Neural progenitor cell (in vitro differentiated cells): ENCODE measurements around the gene NT5C3A. TPM values are rescaled to one million over a fixed set of nuclear protein-coding genes. Genes with fewer than 3 reads are reported as not detected.
"Not testable (repeated sequence)": the region's sequence is repeated elsewhere in the genome, so short reads cannot be mapped to it uniquely, and the experiment has no call there.

Source experiments
- DNase-seq: peaks from one replicate; pipeline ENCODE4 v3.0.0-alpha.2; 2016; ENCODE audit warnings: low spot score
- H2AFZ ChIP-seq: fragments of 200-600 bp; sonication (generic); replicated peaks from 2 replicates; pipeline ENCODE4 v1.6.1; 2016; ENCODE audit warnings: antibody characterized with exemption
- H3F3A ChIP-seq: fragments of 200-600 bp; sonication (generic); 2 replicates; pipeline ENCODE4 v1.6.1; 2016; ENCODE audit warnings: antibody characterized with exemption, low read depth
- H3K27ac ChIP-seq: fragments of 200-600 bp; sonication (generic); 2 replicates; pipeline ENCODE4 v1.5.1; 2016; ENCODE audit warnings: mild to moderate bottlenecking
- H3K27me3 ChIP-seq: fragments of 200-600 bp; sonication (generic); 2 replicates; pipeline ENCODE4 v1.6.1; 2016; ENCODE audit warnings: mild to moderate bottlenecking, moderate library complexity
- H3K36me3 ChIP-seq: fragments of 200-600 bp; sonication (generic); 2 replicates; pipeline ENCODE4 v1.5.1; 2016
- H3K4me1 ChIP-seq: fragments of 200-600 bp; sonication (generic); 2 replicates; pipeline ENCODE4 v1.6.1; 2016; ENCODE audit warnings: mixed run types
- H3K4me2 ChIP-seq: fragments of 200-600 bp; sonication (generic); 2 replicates; pipeline ENCODE4 v1.6.1; 2016
- H3K4me3 ChIP-seq: fragments of 200-600 bp; sonication (generic); 2 replicates; pipeline ENCODE4 v1.5.1; 2016
- H3K79me2 ChIP-seq: fragments of 200-600 bp; sonication (generic); 2 replicates; pipeline ENCODE4 v1.6.1; 2016; ENCODE audit warnings: low read depth
- H3K9ac ChIP-seq: fragments of 200-600 bp; sonication (generic); 2 replicates; pipeline ENCODE4 v1.6.1; 2016
- H3K9me3 ChIP-seq: fragments of 200-600 bp; sonication (generic); 2 replicates; pipeline ENCODE4 v1.5.1; 2016; ENCODE audit warnings: low read depth
- H4K20me1 ChIP-seq: fragments of 200-600 bp; sonication (generic); 2 replicates; pipeline ENCODE4 v1.6.1; 2016; ENCODE audit warnings: low read depth
- H3K27ac Mint-ChIP-seq: 3 replicates; pipeline ENCODE4 v1.8.0; 2021; ENCODE audit warnings: mixed read lengths
- H3K27me3 Mint-ChIP-seq: 2 replicates; pipeline ENCODE4 v1.8.0; 2022; ENCODE audit warnings: low read depth, mild to moderate bottlenecking, inconsistent platforms, moderate library complexity, mixed read lengths; ENCODE audit not compliant: insufficient read depth
- H3K36me3 Mint-ChIP-seq: 3 replicates; pipeline ENCODE4 v1.8.0; 2021; ENCODE audit warnings: mixed read lengths
- H3K4me1 Mint-ChIP-seq: 3 replicates; pipeline ENCODE4 v1.8.0; 2021; ENCODE audit warnings: mixed read lengths
- H3K4me3 Mint-ChIP-seq: 3 replicates; pipeline ENCODE4 v1.8.0; 2021; ENCODE audit warnings: mild to moderate bottlenecking, moderate library complexity, mixed read lengths
- H3K9me3 Mint-ChIP-seq: 3 replicates; pipeline ENCODE4 v1.8.0; 2020; ENCODE audit warnings: mixed read lengths
- CTCF ChIP-seq: fragments of 200-600 bp; sonication (generic); IDR thresholded peaks from 2 replicates; pipeline ENCODE4 v1.5.1; 2017; ENCODE audit warnings: antibody characterized with exemption, mild to moderate bottlenecking
- EZH2 ChIP-seq: fragments of 200-600 bp; sonication (generic); IDR thresholded peaks from 2 replicates; pipeline ENCODE4 v1.6.1; 2017; ENCODE audit warnings: antibody characterized with exemption, mild to moderate bottlenecking, moderate library complexity
- EZH2phosphoT487 ChIP-seq: fragments of 200-600 bp; sonication (generic); IDR thresholded peaks from 2 replicates; pipeline ENCODE4 v1.6.1; 2017; ENCODE audit warnings: antibody characterized with exemption
- total RNA-seq: library from RNA; depleted of rRNA; stranded (reverse); fragments of >200 nt; gene quantifications from 2 replicates; pipeline ENCODE4 v1.2.3, GENCODE V29; 2015; ENCODE audit warnings: low replicate concordance

NT5C3A gene
- total RNA-seq, 1 donor from 2014 or later: 72.1 TPM

GRCh38 chr7:33101906-33102305 lies 39.3 kb upstream of the NT5C3A start:
- H3K79me2 ChIP-seq: peaks cover 43% of the 10 kb centered on the region
- H3K4me1 ChIP-seq: no peaks in the 10 kb centered on the region
- no peak overlapping the region for H3K4me3 Mint-ChIP-seq
- DNase-seq: no peak
- H3K9me3 ChIP-seq: no peaks in the 10 kb centered on the region
- H3K27me3 ChIP-seq: no peaks in the 10 kb centered on the region
- peaks cover 26% of the 10 kb centered on the region for H3K36me3 Mint-ChIP-seq
- no peak overlapping the region for H2AFZ ChIP-seq
- H3F3A ChIP-seq: no peaks in the 10 kb centered on the region
- no peaks in the 10 kb centered on the region for H3K4me1 Mint-ChIP-seq
- TF ChIP-seq EZH2phosphoT487 (no peak), EZH2 (no peak), CTCF (no peak)
- no peak overlapping the region for H3K27ac ChIP-seq
- H3K9ac ChIP-seq: no peak overlapping the region
- no peak overlapping the region for H3K4me2 ChIP-seq
- no peak overlapping the region for H3K4me3 ChIP-seq
- H4K20me1 ChIP-seq: peaks cover 34% of the 10 kb centered on the region
- H3K9me3 Mint-ChIP-seq: no peaks in the 10 kb centered on the region
- H3K27me3 Mint-ChIP-seq: no peaks in the 10 kb centered on the region
- peaks cover 5% of the 10 kb centered on the region for H3K36me3 ChIP-seq
- H3K27ac Mint-ChIP-seq: no peak overlapping the region

- Histone ChIP-seq H2AFZ (no peak overlapping the region), H3K27me3 (no peaks in the 10 kb centered on the region), H4K20me1 (peaks cover 24% of the 10 kb centered on the region), H3K9ac (no peak overlapping the region), H3K4me1 (no peaks in the 10 kb centered on the region), H3K27ac (no peak overlapping the region), H3K79me2 (peaks cover 31% of the 10 kb centered on the region), H3F3A (no peaks in the 10 kb centered on the region), H3K4me2 (no peak overlapping the region), H3K9me3 (no peaks in the 10 kb centered on the region), H3K4me3 (no peak overlapping the region), H3K36me3 (peaks cover 5% of the 10 kb centered on the region)
- Mint-ChIP-seq H3K4me1 (no peaks in the 10 kb centered on the region), H3K4me3 (no peak overlapping the region), H3K27ac (no peak overlapping the region), H3K9me3 (no peaks in the 10 kb centered on the region), H3K27me3 (no peaks in the 10 kb centered on the region), H3K36me3 (peaks cover 28% of the 10 kb centered on the region)
- DNase-seq: no peak
- TF ChIP-seq EZH2: no peak
- TF ChIP-seq EZH2phosphoT487: no peak
- TF ChIP-seq CTCF: no peak
Observed at GRCh38 chr7:33100770-33101169, 38.2 kb upstream of the NT5C3A start.

- Mint-ChIP-seq H3K27me3 (no peaks in the 10 kb centered on the region), H3K36me3 (peaks cover 31% of the 10 kb centered on the region), H3K4me3 (no peak overlapping the region), H3K27ac (no peak overlapping the region), H3K9me3 (no peaks in the 10 kb centered on the region), H3K4me1 (no peaks in the 10 kb centered on the region)
- H3K79me2 ChIP-seq: peaks cover 17% of the 10 kb centered on the region
- peaks cover 10% of the 10 kb centered on the region for H4K20me1 ChIP-seq
- H2AFZ ChIP-seq: no peak overlapping the region
- TF ChIP-seq EZH2phosphoT487: no peak
- TF ChIP-seq EZH2: no peak
- no peak for TF ChIP-seq CTCF
- H3K27ac ChIP-seq: no peak overlapping the region
- no peak for DNase-seq
- no peaks in the 10 kb centered on the region for H3F3A ChIP-seq
- H3K36me3 ChIP-seq: peaks cover 5% of the 10 kb centered on the region
- no peak overlapping the region for H3K4me2 ChIP-seq
- no peak overlapping the region for H3K9ac ChIP-seq
- no peaks in the 10 kb centered on the region for H3K9me3 ChIP-seq
- no peaks in the 10 kb centered on the region for H3K27me3 ChIP-seq
- no peak overlapping the region for H3K4me3 ChIP-seq
- H3K4me1 ChIP-seq: no peaks in the 10 kb centered on the region
Observed at GRCh38 chr7:33099154-33099940, 36.8 kb upstream of the NT5C3A start.

- not testable (repeated sequence) for H3K9me3 ChIP-seq, H3F3A ChIP-seq, H3K36me3 ChIP-seq, H3K27me3 ChIP-seq, H3K4me3 Mint-ChIP-seq, H2AFZ ChIP-seq, H3K27ac ChIP-seq, H3K4me1 Mint-ChIP-seq, H3K4me2 ChIP-seq, H3K4me3 ChIP-seq, H4K20me1 ChIP-seq, H3K27me3 Mint-ChIP-seq, H3K79me2 ChIP-seq, DNase-seq, H3K9me3 Mint-ChIP-seq, H3K9ac ChIP-seq, H3K4me1 ChIP-seq, H3K27ac Mint-ChIP-seq
- H3K36me3 Mint-ChIP-seq: peaks cover 31% of the 10 kb centered on the region
Observed at GRCh38 chr7:33094745-33095275, 32.2 kb upstream of the NT5C3A start.
